Spleen (tissue), 11 donors: ENCODE results near the gene CHD5. TPM values are rescaled to one million over a fixed set of nuclear protein-coding genes. Genes with fewer than 3 reads are reported as not detected.
A peak's percentile ranks its signal among the peaks of the same experiment; 100 is the strongest.

Experiments used
- DNase-seq: peaks from one replicate; pipeline ENCODE4 v3.0.0-alpha.2; 2020
- H3K27ac ChIP-seq, 8 donors: fragments of 200-600 bp; sonication (generic) in 7 of 8; 1 replicate in 4 of 8; 2 replicates in 4 of 8; pipeline versions ENCODE4 v1.5.0 to v1.8.0; 2016 to 2021; ENCODE audit warnings: inconsistent platforms in 4 of 8, mild to moderate bottlenecking in 4 of 8, moderate library complexity in 1 of 8
- H3K27me3 ChIP-seq, 7 donors: fragments of 200-600 bp; sonication (generic) in 6 of 7; replicated peaks in 1 of 7; 1 replicate in 4 of 7; 2 replicates in 3 of 7; pipeline versions ENCODE4 v1.5.0 to v1.8.0; 2016 to 2021; ENCODE audit warnings: inconsistent platforms in 3 of 7, mild to moderate bottlenecking in 1 of 7
- H3K36me3 ChIP-seq, 6 donors: fragments of 200-600 bp; sonication (generic) in 5 of 6; 1 replicate in 4 of 6; 2 replicates in 2 of 6; pipeline versions ENCODE4 v1.5.0 to v1.8.0; 2016 to 2021; ENCODE audit warnings: inconsistent platforms in 2 of 6
- H3K4me1 ChIP-seq, 6 donors: fragments of 200-600 bp; sonication (generic) in 5 of 6; 1 replicate in 3 of 6; 2 replicates in 3 of 6; pipeline versions ENCODE4 v1.5.0 to v1.8.0; 2016 to 2021; ENCODE audit warnings: inconsistent platforms in 3 of 6
- H3K4me3 ChIP-seq, 8 donors: fragments of 200-600 bp; sonication (generic) in 7 of 8; 1 replicate in 4 of 8; 2 replicates in 4 of 8; pipeline versions ENCODE4 v1.5.0 to v1.8.0; 2016 to 2021; ENCODE audit warnings: inconsistent platforms in 4 of 8, mild to moderate bottlenecking in 4 of 8, moderate library complexity in 2 of 8
- H3K9me3 ChIP-seq, 8 donors: fragments of 200-600 bp; sonication (generic) in 7 of 8; 1 replicate in 4 of 8; 2 replicates in 4 of 8; pipeline versions ENCODE4 v1.5.0 to v1.8.0; 2016 to 2021; ENCODE audit warnings: inconsistent platforms in 4 of 8
- POLR2A ChIP-seq, 3 donors: fragments of 450-650 bp; IDR thresholded peaks; one replicate each; pipeline ENCODE4 v1.5.1; 2017; ENCODE audit warnings: antibody characterized with exemption in 3 of 3, mild to moderate bottlenecking in 1 of 3
- POLR2AphosphoS5 ChIP-seq, 3 donors: sonication (generic); formaldehyde crosslinking; IDR thresholded peaks; one replicate each; pipeline ENCODE4 v1.5.1; 2017; ENCODE audit warnings: antibody characterized with exemption in 3 of 3
- WGBS, 5 donors: extraction: QIAGEN DNeasy Blood & Tissue Kit in 3 of 5; methylation state at CpG; one replicate each; pipeline versions ENCODE4 v1.1.5 to v1.1.7; 2013 to 2018; 5-methylcytosine and 5-hydroxymethylcytosine counted together
- intact Hi-C: fragments of 100-400 bp; cut with DNase I; formaldehyde crosslinking; loops from one replicate; pipeline ENCODE4 v1.15.0; 2023; ENCODE audit warnings: low total_unique reads
- polyA plus RNA-seq, 3 donors: library from polyadenylated mRNA; stranded (reverse); fragments of 200-250 nt; gene quantifications; one replicate each; pipeline ENCODE4 v1.2.1, GENCODE V29; 2013
- total RNA-seq, 7 donors: library from RNA; depleted of rRNA in 3 of 7; stranded (reverse); fragments of >200 nt in 3 of 7; fragmentation: NEBNext Ultra II Directional in 4 of 7; extraction: Animal tissue kit (Norgen Biotek cat#: 25700) in 4 of 7; gene quantifications; one replicate each; pipeline versions ENCODE4 v1.1.0 to v1.2.1, GENCODE V29; 2016 to 2021
- TF ChIP-seq, protein P1 (sequence below), 11 experiments: fragments of 200-600 bp in 7 of 11; fragments of 450-650 bp in 4 of 11; sonication (generic) in 4 of 11; IDR thresholded peaks in 8 of 11; conservative IDR thresholded peaks in 3 of 11; 1 replicate in 7 of 11; 2 replicates in 4 of 11; pipeline versions ENCODE4 v1.4.0 to v1.8.0; 2016 to 2021; ENCODE audit warnings: antibody characterized with exemption in 11 of 11, inconsistent platforms in 4 of 11, mild to moderate bottlenecking in 1 of 11
- donor health status: healthy with polysubstance abuse.
- donor health status: DM: no; HTN: no; CAD: no; lungs with moderate emphysema.
- donor health status: DM: no; HTN: no; CAD: no.
- donor health status: Bipolar disorder and iron deficiency.
- donor health status: healthy.
- donor health status: DM: no; HTN: no; CAD: no.
- donor health status: DM: yes; HTN: yes; CAD: no.

The CHD5 gene
- total and polyA plus RNA-seq, 10 donors, result 0.04 to 0.44 (median 0.13) TPM

DNA sequence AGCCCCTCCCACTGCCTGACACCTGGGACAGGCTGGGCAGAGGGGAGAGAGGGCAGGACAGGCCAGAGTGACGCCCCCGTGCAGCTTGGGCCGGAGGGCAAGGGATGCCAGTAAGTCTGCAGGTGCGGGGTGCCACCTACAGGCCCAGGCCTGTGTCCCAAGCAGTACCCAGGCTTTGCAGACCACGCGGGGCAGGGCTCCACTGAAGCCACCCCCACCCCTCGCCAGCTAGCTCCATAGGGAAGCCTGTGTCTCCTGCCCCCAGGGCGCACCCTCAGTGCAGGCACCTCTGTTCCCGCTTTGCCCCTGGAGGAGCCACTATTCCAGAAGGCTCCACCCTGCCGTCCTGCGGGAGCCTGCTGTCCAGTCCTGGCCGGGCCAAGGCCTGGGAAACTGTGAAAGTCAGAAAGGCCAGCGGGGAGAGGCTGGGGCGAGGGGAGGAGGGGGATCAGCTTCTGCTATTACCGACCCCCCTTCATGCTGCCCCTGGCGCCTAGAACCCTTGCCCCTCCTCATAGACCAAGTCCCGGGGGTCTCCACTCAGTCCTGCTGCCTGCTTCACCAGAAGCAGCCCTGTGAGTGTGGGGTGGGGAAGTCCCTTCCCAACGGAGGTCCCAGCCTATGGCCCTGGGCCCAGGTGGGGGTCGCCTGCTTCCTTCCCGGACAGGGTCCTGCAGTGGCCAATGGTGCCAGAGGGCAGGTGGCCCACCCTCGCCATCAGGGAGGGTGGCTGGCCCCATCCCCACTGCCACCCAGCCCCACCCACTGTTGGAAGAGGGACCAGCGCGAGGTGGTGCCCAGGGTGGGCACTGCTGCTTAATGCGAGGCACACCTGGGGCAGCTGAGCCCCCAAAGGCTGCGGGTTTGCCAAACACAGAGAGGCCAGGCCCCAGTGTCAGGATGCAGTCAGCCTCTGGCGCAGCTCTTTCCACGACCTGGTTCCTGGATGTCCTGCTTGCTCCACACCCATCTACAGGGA lies 80.0 kb downstream of the CHD5 start:
- no peaks in the 10 kb centered on the region for H3K9me3 ChIP-seq
- intact Hi-C loops, result no loop called here
- peak; percentile 76 for DNase-seq
- H3K4me3 ChIP-seq, result no peak overlapping the region
- TF ChIP-seq, protein P1, sequence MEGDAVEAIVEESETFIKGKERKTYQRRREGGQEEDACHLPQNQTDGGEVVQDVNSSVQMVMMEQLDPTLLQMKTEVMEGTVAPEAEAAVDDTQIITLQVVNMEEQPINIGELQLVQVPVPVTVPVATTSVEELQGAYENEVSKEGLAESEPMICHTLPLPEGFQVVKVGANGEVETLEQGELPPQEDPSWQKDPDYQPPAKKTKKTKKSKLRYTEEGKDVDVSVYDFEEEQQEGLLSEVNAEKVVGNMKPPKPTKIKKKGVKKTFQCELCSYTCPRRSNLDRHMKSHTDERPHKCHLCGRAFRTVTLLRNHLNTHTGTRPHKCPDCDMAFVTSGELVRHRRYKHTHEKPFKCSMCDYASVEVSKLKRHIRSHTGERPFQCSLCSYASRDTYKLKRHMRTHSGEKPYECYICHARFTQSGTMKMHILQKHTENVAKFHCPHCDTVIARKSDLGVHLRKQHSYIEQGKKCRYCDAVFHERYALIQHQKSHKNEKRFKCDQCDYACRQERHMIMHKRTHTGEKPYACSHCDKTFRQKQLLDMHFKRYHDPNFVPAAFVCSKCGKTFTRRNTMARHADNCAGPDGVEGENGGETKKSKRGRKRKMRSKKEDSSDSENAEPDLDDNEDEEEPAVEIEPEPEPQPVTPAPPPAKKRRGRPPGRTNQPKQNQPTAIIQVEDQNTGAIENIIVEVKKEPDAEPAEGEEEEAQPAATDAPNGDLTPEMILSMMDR (IDR thresholded peaks at IDR 0.05 in 8 of 11, conservative IDR thresholded peaks at IDR 0.05 in 3 of 11), result peak in 1 of 11 experiments; percentile 26
- TF ChIP-seq POLR2A (IDR thresholded peaks at IDR 0.05) (no peak), POLR2AphosphoS5 (IDR thresholded peaks at IDR 0.05) (peak; percentile 31 to 69 (median 53))
- H3K36me3 ChIP-seq, result peaks cover 0 to 49% (median 31%) of the 10 kb centered on the region in 6 donors
- H3K27me3 ChIP-seq, result peaks cover 0 to 60% (median 7%) of the 10 kb centered on the region in 7 donors
- WGBS, 5 donors, result 67 to 82% (median 69%) methylated on average over 15 to 27 of the region's 27 CpGs
- H3K4me1 ChIP-seq, result peaks cover 0 to 12% (median 0%) of the 10 kb centered on the region in 6 donors
- no peak overlapping the region for H3K27ac ChIP-seq

DNA sequence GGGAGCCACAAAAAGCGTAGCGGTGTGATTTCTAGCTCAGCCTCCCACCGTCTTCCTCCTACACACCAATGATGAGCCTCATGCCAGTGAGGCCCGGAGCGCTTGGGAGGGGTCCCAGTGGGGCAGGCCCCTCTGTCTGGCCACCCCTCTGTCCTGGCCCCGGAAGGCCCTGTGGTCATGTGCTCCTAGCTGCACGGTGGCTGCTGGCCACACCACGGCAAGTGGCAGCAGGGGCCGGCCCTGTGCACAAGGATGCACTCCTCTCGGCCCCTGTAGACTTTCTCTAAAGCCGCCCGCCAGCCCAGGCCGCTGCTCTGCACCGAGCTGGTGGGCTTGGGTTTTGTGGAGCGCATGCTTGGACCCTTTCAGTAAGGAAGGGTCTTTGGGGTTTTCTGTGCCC lies 80.8 kb downstream of the CHD5 start:
- intact Hi-C loops, result no loop called here
- peaks cover 0 to 57% (median 39%) of the 10 kb centered on the region in 6 donors for H3K36me3 ChIP-seq
- H3K4me1 ChIP-seq, result peaks cover 0 to 12% (median 0%) of the 10 kb centered on the region in 6 donors
- 83 to 98% (median 91%) methylated on average over 4 to 15 of the region's 15 CpGs for WGBS, 5 donors
- DNase-seq, result peak; percentile 72
- H3K9me3 ChIP-seq, result no peaks in the 10 kb centered on the region
- peaks cover 0 to 52% (median 7%) of the 10 kb centered on the region in 7 donors for H3K27me3 ChIP-seq
- H3K4me3 ChIP-seq, result no peak overlapping the region
- no peak overlapping the region for H3K27ac ChIP-seq
- TF ChIP-seq POLR2AphosphoS5 (IDR thresholded peaks at IDR 0.05) (no peak), POLR2A (IDR thresholded peaks at IDR 0.05) (no peak)
- TF ChIP-seq, protein P1 (IDR thresholded peaks at IDR 0.05 in 8 of 11, conservative IDR thresholded peaks at IDR 0.05 in 3 of 11), result no peak

DNA sequence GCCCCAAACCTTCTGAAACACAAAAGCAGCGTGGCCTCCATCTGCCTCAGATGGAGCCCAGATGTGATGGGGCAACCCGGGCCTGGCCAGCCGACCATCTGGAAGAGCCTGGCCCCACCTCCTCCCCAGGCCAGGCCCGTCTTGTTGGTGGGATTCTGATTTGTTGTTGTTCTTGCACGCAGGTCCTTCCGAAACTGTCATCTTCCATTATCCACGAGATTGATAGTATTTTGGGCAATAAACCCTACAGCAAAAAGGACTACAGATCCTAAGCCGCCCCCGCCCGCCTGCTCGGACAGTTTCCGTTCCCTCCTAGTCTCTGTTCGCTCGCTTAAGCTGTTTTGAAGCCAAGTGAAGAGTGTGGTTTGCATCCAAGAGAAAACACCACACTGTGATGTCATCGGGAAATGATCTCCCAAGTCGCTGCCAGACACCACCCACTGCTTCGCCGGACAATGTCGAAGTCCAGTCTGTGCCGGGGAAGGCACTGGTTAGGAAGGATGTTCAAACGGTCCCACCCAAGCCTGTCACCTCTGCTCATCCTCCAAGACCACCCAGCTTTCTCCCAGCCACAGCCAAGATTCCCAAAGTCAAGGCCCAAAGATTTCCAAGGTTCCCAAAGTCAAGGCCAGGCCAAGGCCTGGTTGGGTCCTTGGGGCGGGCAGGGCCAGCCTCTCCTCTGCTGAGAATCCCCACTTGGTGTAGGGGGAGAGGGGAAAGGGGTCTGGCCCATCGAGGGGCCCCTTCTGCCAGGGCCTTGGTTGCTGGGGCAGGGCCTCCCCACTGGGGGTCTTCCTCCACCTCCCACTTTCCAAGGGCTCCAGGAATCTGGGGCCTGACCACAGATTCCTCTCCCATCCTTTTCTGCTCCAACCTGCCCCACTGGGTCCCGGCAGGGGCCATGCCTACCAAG lies 81.6 kb downstream of the CHD5 start:
- Histone ChIP-seq H3K4me1 (peaks cover 0 to 12% (median 0%) of the 10 kb centered on the region in 6 donors), H3K36me3 (peaks cover 0 to 64% (median 44%) of the 10 kb centered on the region in 6 donors), H3K27me3 (peaks cover 0 to 45% (median 6%) of the 10 kb centered on the region in 7 donors), H3K27ac (no peak overlapping the region), H3K9me3 (no peaks in the 10 kb centered on the region), H3K4me3 (no peak overlapping the region)
- DNase-seq, result peak; percentile 54
- intact Hi-C loops, result no loop called here
- WGBS, 5 donors, result 76 to 90% (median 85%) methylated on average over 24 of the region's 24 CpGs
- TF ChIP-seq POLR2A (IDR thresholded peaks at IDR 0.05) (no peak), POLR2AphosphoS5 (IDR thresholded peaks at IDR 0.05) (no peak)
- TF ChIP-seq, protein P1 (IDR thresholded peaks at IDR 0.05 in 8 of 11, conservative IDR thresholded peaks at IDR 0.05 in 3 of 11), result no peak
